ENCODE results near the gene BABAM2.
"Not testable (repeated sequence)": the region's sequence is repeated elsewhere in the genome, so short reads cannot be mapped to it uniquely, and the experiment has no call there.

BABAM2 gene

DNA sequence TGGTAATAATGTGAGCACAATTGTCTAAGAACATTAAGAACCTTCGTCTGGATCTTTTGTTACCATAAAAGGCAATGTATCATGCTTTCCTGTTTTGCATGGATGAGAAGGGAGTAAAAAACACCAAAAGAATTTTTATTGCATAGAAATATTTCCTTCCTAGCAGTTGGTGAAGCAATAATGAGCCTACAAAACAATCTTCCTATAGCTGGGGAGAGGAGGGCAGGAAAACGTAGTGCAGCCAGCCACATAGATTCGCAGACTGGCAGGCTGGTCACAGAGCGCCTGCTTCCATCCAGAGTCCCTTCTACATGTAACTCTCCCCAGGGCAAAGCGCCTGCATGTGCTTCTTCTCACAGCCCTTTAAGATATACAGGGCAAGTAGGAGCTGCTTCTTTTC lies 190.4 kb downstream of the BABAM2 start:
- DNase-seq (ENCODE audit: low read depth) = no peak

DNA sequence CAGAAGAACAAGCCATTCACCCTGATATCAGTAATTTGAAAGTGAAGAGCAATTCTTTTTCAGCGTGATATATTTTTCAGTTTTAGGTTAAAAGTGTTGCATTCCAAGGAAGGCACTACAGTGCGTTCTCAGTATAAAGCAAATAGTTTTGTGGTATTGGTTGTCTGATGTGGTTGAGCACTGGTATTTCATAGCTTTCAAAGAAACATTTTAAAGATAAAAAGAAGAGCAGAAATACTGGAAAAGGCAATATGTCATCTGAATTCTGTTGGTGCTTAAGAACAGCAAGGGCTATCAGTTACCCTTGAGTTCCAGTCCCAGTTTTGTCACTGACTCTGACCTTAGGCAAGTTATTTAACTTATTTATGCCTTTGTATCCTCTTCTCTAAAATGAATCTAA lies 191.6 kb downstream of the BABAM2 start:
- no peak for DNase-seq (ENCODE audit: low read depth)

DNA sequence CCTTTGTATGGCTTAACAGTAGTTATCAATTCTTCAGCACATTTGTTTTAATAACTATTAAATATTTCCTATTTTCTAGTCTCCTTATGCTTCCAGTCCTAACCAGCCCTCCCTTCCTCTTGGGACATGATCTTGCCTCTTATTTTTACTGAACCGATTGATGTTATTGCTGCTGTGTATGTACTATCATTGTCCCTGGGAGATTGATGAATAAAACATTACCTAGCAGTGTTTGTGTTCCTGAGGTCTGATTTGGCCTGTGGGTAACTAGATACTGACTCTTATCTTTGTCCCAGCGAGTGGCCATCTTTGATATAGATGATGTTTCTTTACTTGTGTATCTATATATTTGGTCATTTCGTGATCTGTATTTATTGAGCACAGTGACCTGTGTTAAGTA lies 192.9 kb downstream of the BABAM2 start:
- no peak for DNase-seq (ENCODE audit: low read depth)

DNA sequence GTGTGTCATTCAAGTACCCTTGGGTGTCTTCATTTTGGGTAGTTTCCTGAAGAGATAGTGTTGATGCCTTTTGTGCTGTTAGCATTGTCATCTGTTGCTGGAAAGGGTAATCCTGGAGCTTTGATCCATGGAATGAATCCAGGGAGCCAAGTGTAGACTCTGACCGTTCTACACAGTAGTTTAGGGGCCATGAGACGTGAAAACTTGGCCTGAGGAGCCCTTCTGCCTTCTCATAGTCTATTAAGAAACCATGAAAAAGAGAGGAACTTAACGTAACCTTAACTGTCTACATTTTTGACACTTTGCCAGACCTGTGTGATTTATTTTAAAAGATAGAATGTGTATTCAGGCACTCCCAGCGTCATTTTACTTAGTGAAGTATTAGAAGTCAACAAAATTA lies 194.0 kb downstream of the BABAM2 start:
- DNase-seq (ENCODE audit: low read depth) = no peak

DNA sequence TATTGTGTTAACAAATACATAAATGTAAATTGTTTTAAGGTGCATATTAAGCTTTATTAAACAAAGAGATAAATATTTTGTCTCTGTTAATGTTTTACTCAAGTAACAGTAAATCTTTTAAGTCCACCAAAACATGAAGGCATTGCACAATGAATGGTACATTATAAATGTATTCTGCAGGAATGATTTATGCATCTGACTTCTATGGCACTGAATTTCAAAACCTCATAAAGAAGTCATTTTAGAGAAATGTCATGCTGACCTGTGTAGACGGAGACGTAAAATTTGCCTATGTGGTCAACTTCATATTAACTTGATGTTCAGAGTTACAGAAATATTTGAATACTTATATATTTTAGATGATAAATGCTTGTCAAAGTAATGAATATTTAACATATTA lies 194.7 kb downstream of the BABAM2 start:
- no peak for DNase-seq (ENCODE audit: low read depth)

DNA sequence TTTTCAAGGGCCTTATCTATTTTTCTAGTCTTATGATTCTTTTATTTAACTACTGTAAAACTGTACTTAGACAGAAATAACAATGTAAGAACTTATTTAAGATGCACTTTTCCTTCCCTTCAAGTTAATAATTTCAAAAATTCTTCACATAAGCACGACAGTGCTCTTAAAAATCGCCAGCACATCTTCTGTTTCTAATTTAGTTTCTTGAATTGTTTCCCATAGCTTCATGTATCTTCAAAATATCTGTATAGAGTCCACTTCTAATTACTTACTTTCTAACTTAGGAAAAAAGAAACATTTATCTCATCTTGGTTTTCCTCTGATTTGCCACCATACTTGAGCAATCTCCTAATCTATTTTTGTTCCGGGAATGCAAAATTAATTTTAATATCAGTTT lies 196.1 kb downstream of the BABAM2 start:
- DNase-seq (ENCODE audit: low read depth) = no peak

DNA sequence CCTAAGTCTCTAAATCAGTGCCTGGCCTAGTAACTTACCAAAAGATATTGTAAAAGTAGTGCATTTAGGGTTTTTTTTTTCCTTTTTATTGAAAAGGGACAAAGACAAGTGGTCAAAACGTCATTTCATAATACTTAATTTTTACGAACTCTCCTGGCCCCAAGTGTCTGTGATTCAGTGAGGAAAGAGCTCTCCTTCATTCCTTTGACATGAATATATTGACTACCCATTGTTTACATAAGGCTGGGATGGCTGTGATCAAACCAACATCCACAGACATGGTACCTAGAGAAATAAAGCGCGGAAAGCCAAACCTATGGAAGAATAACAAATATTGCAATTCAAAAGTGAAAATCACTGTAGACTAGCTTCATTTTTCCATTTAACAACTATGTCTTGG lies 198.4 kb downstream of the BABAM2 start:
- DNase-seq (ENCODE audit: low read depth) = no peak

DNA sequence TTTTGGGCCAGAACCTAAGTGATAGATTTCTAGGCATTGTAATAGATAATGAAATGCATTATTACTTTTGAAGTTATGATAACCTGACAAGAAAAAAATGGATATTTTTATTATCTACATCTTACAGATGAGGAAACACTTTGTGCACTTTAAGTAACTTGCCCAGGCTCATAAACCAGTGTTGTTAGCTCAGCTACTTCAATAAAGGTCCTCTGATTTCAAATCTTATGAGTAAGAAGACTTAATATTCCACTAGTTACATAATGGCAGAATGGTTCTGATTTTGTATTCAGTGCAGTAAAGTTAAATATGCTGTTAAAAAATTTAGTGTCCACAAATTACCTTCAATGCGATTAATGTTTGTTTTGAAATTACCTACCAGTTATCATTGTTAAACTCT lies 199.0 kb downstream of the BABAM2 start:
- no peak for DNase-seq (ENCODE audit: low read depth)

DNA sequence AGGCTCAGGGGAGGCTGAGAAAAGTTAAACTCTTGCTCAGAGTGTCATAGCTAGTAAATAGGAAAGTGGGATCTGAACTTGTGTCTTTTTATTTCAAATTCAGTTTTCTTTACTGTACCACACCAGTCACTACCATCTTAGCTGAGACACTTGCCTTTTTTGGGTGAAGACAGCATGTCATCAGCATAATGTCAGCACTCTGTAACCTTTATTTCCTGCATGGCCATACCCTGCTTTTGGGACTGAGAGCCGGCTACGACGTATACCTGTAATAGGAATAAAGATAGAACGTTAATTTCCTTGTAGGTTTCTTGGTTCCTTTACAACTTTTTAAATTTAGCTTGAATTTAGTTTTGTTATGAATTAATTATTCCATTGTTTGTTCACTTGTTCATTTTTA lies 202.8 kb downstream of the BABAM2 start:
- no peak for DNase-seq (ENCODE audit: low read depth)

DNA sequence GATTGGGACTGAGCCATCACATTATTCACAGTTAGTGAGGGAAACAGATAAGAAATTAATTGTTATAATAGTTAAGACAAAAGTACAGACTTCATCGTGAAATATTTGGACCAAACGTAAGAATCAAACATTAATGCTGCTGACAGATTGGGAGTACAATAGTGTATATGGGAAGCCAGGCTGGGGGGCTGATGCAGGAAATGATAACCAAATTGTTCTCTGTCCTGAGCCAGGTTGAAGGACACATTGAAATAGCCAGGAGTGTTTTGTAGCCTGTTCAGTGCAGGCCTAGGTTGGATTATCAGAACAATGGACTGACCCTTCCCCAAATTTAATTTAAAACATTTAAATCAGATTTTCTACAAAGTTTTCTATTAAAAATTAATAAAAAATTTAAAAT lies 203.2 kb downstream of the BABAM2 start:
- no peak for DNase-seq (ENCODE audit: low read depth)

DNA sequence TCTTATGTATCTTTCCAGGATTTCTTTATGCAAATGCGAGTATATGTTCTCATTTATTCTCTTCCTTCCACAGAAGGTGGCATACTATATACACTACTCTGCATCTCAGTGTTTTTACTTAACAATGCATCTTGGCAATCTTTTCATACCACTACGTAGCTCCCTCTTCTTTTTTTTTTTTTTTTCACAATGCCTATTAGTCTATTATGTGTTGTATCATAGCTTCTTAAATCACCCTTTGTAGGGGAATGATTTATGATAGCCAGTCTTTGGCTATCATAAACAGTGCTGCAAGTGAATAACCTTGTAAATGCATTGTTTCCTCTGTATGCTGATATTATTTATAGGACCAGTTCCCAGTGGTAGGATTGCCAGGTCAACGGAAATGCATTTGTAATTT lies 204.2 kb downstream of the BABAM2 start:
- DNase-seq (ENCODE audit: low read depth) = no peak

DNA sequence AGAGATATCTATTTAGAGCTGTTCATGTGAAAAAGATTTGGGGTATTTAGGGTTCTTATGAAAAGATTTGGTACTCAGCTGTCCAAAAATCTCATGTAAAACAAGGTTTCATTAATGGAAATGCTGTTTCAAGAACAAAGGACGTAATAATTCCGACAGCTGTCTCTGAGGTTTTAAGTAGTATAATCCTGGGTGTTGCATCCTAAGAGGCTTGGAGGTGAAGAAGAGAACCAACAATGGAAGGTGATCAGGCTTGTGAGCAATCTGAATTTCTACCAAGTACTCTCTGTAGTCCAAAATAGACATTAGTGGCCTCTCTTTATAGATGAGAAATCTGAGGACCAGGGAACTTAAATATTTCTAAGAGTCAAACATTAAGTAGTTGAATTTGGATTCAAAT lies 205.1 kb downstream of the BABAM2 start:
- no peak for DNase-seq (ENCODE audit: low read depth)

DNA sequence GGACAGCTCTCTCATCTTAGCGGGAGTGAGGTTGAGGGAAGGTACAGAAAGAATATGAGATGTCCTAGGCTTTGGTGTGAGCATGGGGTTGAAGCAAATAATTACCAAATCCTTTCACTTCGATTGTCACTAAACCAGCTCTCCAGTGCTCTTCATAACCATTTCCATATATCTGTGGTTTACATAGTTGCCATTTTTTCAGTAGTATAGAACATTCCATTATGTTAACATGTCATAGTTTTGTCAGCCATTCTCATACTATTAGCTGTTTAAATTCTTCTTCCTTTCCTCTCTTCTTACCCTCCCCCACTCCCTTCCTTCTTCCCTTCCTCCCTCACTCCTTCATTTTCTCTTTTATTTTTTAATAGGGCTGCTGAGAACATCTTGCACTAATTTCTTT lies 205.9 kb downstream of the BABAM2 start:
- no peak for DNase-seq (ENCODE audit: low read depth)

DNA sequence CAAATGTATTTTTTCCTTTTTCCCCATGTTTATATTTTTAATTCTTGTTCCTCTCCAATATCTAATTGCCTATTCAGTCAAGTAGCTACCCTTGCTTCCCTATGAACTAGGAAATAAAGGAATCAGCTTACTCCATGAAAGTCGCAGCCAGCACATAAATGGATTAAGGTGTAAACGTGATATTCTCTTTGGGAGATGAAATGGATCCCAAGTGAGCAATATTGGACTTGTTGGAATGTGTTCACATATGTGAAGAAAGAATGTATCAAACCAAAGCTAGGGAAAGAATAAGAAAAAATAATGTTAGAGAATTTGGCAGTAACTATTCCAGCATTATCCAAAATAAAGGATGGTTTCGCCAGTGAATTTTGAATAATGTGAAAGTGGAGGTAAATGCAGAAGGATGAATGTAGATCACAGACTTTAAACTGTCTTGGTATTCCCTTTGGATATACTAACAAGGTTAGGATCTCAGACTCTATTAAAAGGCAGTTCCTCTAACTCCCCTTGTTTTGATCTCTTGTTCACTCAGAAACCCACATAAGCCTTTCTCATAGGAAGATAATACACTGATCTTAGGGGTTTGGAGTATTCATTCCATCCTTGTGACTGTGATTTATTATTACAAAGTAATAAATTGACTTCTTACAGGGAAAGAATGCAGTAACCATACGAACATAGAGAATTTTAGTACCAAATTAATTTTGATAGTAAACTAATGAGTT lies 208.1 kb downstream of the BABAM2 start:
- no peak for DNase-seq (ENCODE audit: low read depth)

DNA sequence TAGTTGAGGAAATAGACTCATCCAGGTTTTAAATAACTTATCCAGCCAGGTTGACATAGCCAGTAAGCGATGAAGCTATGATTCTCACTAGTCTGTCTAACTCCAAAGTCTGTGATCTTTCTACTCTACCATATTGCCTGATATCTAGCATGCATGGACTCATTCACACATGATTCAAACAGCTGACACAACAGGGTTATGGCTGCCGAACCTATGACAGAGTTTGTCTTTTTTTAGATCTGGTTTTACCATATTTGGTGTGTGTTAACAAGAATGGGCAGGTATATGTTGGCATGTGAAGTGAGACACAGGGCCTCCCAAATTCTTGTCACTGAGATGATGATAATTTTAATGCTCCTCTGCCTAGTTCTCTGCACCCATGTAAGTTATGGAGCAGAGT lies 210.6 kb downstream of the BABAM2 start:
- no peak for DNase-seq (ENCODE audit: low read depth)

DNA sequence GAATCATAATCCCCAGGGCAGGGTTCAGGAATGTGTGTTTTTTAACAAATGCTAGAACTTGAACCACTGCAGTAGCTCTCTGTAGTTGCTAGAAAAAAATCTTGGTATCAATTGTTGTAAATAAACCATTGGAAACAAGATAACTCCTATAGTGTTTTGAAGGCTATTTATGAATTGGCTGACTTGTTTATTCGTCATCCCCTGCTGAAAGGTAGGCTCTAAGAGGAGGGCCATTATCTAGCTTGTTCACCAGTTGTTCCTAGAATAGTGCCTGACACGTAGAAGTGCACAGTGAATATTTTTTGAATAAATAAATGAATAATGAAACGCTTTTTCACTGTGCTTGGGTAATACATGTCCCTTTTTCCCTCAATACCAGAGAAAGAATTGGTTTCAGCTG lies 211.4 kb downstream of the BABAM2 start:
- DNase-seq (ENCODE audit: low read depth) = no peak

DNA sequence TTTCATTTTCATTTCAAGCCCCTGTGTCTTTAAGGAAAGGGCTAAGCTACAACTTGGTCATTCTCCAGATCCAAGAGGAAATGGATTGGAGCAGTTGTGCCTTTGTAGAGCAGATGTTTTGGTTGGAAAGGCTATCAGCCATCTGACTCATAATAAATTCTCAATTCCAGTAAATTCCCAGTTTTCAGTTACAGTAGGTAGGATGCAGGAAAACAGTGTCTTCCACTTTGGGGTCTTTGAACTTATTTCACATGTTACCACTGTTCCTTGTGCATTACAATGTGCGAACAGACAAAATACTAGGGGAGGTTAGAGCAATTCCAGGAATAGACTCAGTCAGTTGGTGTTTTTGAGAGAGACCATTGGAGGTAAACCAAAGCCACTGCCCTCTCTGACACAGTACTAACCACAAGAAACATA lies 211.9 kb downstream of the BABAM2 start:
- DNase-seq (ENCODE audit: low read depth) = no peak

DNA sequence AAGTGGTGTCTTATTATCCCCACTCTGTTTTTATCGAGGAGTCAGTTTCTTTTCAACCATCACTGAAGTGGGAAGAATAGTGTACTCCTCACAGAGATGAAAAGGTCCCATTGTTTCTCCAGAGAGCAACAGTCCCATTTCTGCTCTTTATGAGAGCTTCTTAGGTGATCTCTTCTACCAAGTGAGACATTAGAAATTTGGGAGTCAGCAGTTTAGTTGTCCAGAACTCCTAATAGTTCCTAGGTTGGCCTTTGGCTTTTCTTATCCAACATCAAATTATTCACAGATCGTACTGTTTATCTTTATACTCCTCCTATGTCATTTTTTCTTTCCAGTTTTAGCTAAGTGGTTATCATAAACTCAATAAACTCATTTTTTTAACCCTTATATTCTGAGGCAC lies 213.1 kb downstream of the BABAM2 start:
- DNase-seq (ENCODE audit: low read depth) = no peak

DNA sequence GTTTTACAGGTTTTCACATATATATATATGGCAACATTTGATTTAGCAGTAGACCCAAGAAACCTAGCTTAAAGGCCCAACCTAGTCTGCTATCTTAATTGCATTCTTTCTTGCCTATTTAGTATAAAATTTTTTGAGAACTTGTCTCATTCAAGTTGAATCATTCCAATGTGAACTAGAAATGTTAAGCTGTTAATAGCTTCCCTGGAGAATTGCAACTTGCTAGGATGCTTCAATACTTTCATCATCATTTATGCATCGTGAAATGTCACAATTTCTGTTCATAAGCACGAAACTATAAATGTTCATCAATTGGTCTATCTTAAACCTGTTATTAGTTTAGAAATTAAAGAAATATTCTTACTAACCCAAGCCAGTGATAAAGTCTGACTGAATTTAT lies 217.6 kb downstream of the BABAM2 start:
- DNase-seq (ENCODE audit: low read depth) = no peak

DNA sequence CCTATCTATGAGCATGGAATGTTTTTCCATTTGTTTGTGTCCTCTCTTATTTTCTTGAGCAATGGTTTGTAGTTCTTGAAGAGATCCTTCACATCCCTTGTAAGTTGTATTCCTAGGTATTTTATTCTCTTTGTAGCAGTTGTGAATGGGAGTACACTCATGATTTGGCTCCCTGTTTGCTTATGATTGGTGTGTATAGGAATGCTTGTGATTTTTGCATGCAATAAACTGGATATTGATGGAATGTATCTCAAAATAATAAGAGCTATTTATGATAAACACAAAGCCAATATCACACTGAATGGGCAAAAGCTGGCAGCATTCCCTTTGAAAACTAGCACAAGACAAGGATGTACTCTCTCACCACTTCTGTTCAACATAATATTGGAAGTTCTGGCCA lies 223.2 kb downstream of the BABAM2 start:
- not testable (repeated sequence) for DNase-seq (ENCODE audit: low read depth)

DNA sequence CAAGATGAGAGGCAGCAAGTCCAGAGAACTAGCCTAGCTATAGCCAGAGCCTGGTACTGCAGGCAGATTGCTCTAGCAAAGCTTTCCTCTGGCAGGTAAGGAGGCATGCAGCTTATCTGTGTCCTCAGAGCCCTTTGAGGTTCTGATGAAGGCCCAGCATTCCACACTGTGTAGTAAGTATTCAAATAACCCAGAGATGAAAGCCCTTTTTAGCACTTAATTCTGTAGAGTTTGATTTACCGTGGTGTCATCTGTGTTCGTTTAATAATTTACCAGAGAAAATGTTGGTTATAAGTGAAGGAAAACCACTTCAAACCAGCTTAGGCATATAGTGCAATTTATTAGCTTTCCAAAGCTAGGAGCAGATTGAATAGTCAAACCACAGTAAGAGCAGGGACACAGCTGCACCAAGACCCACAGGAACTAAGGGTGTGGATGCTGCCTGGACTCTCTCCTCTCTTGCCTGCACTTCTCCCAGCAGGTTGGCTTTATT lies 226.6 kb downstream of the BABAM2 start:
- no peak for DNase-seq (ENCODE audit: low read depth)

DNA sequence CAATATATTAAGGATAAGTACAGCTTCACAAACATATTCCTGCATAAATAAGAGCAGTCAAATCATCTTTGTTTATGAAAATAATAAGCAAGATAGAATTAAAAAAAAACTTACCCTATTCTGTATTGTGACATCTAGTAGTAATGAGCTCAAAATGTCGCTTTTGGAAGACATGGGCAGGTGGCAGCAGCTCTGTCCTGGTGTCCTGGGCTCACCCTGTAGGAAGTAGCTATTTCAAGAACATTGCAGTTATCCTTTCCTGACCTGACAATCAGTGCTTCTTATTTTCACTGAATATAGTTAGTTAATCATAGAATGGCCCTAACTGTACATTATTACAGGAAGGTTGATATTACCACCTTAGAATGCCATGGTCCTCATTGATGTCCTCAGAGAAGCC lies 229.1 kb downstream of the BABAM2 start:
- no peak for DNase-seq (ENCODE audit: low read depth)

DNA sequence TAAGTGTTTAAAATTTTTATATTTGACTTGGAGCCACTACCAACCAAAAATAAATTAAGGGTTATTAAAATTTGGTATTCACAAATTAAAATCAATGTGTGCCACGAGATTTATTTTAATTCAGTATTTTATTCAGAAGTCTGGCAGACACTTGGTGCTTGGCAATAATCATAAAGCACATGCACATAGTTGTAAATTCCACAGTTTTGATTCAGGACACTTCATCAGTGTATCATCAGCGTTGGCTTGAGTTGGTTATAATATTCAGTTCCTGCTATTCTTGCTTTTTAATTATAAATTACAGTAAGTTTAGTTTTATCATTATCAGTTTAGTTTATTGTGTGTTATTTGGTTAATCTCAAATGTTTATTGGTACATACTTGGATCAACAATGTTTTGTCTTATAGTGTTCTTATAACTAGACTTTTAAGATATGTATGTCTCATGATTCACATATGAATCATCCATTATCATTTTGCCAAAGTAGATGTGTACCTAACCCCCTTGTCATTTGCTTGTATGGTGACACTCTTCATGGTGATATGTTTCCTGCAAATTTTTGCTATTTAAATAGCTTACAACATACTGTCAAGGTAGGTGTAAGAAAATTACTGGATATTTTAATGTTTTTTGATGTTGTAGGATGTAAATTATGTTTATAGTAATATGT lies 237.9 kb downstream of the BABAM2 start:
- no peak for DNase-seq (ENCODE audit: low read depth)
